ENCODE results near the gene ZNF672. TPM values are rescaled to one million over a fixed set of nuclear protein-coding genes. Genes with fewer than 3 reads are reported as not detected.

The ZNF672 gene
- total RNA-seq, 1 donor from 2014 or later: 11.2 TPM

DNA sequence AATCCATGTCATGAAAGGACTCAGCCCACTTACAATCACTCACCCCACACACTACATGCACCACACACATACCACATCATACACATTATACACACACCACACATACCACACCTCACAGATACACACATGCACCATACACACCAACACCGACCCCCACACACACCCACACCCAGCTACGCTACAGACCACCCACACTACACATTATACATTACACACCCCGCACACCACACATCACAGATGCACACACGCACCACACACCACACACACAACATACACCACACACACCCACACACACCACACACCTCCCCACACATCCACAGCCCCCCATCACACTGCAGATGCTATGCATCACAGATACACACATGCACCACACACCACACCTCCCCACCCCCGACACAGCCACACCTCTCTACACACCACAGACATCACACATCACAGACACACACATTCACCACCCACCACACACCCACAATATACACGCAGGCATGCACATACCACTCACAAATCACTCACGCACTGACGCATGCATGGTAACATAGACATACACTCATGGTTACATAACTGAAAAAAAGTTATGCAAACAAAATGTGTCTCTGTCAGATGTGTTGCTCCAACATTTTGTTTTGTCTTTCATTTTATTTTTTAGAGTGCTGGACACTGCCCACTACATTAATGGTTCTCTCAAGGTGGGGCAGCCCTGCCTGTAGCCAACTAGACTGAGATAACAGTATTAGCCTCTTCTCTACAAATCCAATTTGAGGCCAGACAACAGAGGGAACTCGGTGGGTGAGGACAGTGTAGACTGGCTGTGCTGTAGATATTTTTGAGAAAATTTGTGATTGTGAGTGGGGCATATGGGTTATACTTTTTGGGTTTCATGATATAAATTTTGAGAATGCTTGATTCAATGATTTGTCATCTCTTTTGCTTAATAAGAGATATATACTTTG lies 52.8 kb downstream of the ZNF672 start:
- DNase-seq: no peak

- DNase-seq: no peak
Observed at GRCh38 chr1:248891758-248892157, 53.7 kb downstream of the ZNF672 start.

DNA sequence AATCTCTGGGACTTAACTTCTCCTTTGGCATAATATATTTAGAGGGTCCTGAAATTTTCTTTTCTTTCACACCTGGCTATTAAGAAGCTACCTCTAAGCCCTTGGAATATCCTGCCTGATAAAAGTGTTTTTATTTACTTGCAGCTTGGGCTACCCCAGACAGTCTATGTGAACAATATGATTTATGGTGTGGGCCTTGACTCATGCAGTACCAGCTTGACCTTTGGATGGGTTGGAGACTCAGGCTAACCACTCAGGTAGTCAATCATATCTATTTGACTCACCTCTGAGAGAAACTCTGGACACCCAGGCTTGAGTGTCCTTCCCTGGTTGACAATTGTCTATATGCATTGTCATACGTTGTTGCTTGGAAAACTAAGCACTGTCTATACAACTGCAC lies 54.6 kb downstream of the ZNF672 start:
- no peak for DNase-seq

GRCh38 chr1:248894837-248895236 lies 56.8 kb downstream of the ZNF672 start:
- DNase-seq: no peak

GRCh38 chr1:248897412-248898337 lies 59.7 kb downstream of the ZNF672 start:
- no peak for DNase-seq

Small RNAs within 50 kb of the gene (small RNA-seq; reads per million reads assigned to genes)
- gene MIR3124 (ENCODE audit: low replicate concordance): not detected

Other genes starting within 250 kb of the ZNF672 start
- not detected for gene OR2T10, start 240.5 kb upstream of the ZNF672 start, total RNA-seq
- gene OR2T11, start 203.1 kb upstream of the ZNF672 start, total RNA-seq: not detected
- gene OR2T35, start 192.9 kb upstream of the ZNF672 start, total RNA-seq: not detected
- not detected for gene OR2T27, start 182.7 kb upstream of the ZNF672 start, total RNA-seq
- not detected for gene OR14I1, start 135.5 kb upstream of the ZNF672 start, total RNA-seq
- gene LYPD8, start 82.5 kb upstream of the ZNF672 start, total RNA-seq: not detected
- 10.4 TPM for gene SH3BP5L, start 12.3 kb upstream of the ZNF672 start, total RNA-seq
- gene ZNF692, start 20.9 kb downstream of the ZNF672 start, total RNA-seq: 16.3 TPM
- 5.3 TPM for gene PGBD2, start 68.0 kb downstream of the ZNF672 start, total RNA-seq

Data from skin of body (tissue), 3 donors.